HEK293T (cell line): ENCODE data around the gene GIPC2.

Experiments
- CTCF ChIA-PET: fragments of 350-600 bp; formaldehyde crosslinking; extraction: SDS; loops from one replicate; lab custom pipeline; 2021; ENCODE audit warnings: antibody characterized with exemption, inconsistent platforms; lab: Yijun Ruan, JAX
- POLR2A ChIA-PET: fragments of 350-600 bp; formaldehyde crosslinking; extraction: SDS; loops from one replicate; lab custom pipeline; 2020; ENCODE audit warnings: antibody characterized with exemption, inconsistent platforms; lab: Yijun Ruan, JAX
- DNase-seq: peaks from one replicate; pipeline ENCODE4 v3.0.0; 2012; ENCODE audit warnings: mixed read lengths; ENCODE audit errors: extremely low spot score
- ARNT ChIP-seq: fragments of 450-650 bp; IDR thresholded peaks from 2 replicates; pipeline ENCODE4 v1.6.1; 2017; ENCODE audit warnings: mild to moderate bottlenecking
- BHLHE40 ChIP-seq: fragments of 450-650 bp; IDR thresholded peaks from 2 replicates; pipeline ENCODE4 v1.6.1; 2016; ENCODE audit warnings: mild to moderate bottlenecking, moderate library complexity, borderline replicate concordance
- CTBP1 ChIP-seq: fragments of 450-650 bp; IDR thresholded peaks from 2 replicates; pipeline ENCODE4 v1.6.1; 2016; ENCODE audit warnings: borderline replicate concordance
- ELF4 ChIP-seq: fragments of 450-650 bp; IDR thresholded peaks from 2 replicates; pipeline ENCODE4 v1.6.1; 2017; ENCODE audit warnings: antibody characterized with exemption
- FOXA1 ChIP-seq: fragments of 450-650 bp; IDR thresholded peaks from 2 replicates; pipeline ENCODE4 v1.6.1; 2016; ENCODE audit warnings: mild to moderate bottlenecking
- FOXK2 ChIP-seq: fragments of 450-650 bp; IDR thresholded peaks from 2 replicates; pipeline ENCODE4 v1.6.1; 2016; ENCODE audit warnings: mild to moderate bottlenecking
- FOXM1 ChIP-seq: fragments of 450-650 bp; IDR thresholded peaks from 2 replicates; pipeline ENCODE4 v1.6.1; 2017; ENCODE audit warnings: mild to moderate bottlenecking, borderline replicate concordance
- HDGF ChIP-seq: fragments of 450-650 bp; IDR thresholded peaks from 2 replicates; pipeline ENCODE4 v1.6.1; 2017; ENCODE audit warnings: antibody characterized with exemption, borderline replicate concordance
- L3MBTL2 ChIP-seq: fragments of 450-650 bp; conservative IDR thresholded peaks from 2 replicates; pipeline ENCODE4 v1.6.1; 2016; ENCODE audit warnings: mild to moderate bottlenecking
- LEF1 ChIP-seq: fragments of 450-650 bp; IDR thresholded peaks from 2 replicates; pipeline ENCODE4 v1.6.1; 2017; ENCODE audit warnings: mild to moderate bottlenecking, borderline replicate concordance
- NFRKB ChIP-seq: fragments of 450-650 bp; IDR thresholded peaks from 2 replicates; pipeline ENCODE4 v1.6.1; 2016; ENCODE audit warnings: mild to moderate bottlenecking, moderate library complexity
- PKNOX1 ChIP-seq: fragments of 450-650 bp; IDR thresholded peaks from 2 replicates; pipeline ENCODE4 v1.6.1; 2016
- SP1 ChIP-seq: fragments of 450-650 bp; IDR thresholded peaks from 2 replicates; pipeline ENCODE4 v1.6.1; 2017
- SUZ12 ChIP-seq: fragments of 450-650 bp; IDR thresholded peaks from 2 replicates; pipeline ENCODE4 v1.6.1; 2016; ENCODE audit warnings: mild to moderate bottlenecking
- TARDBP ChIP-seq: fragments of 450-650 bp; IDR thresholded peaks from 2 replicates; pipeline ENCODE4 v1.6.1; 2016
- ZNF384 ChIP-seq: fragments of 450-650 bp; IDR thresholded peaks from 2 replicates; pipeline ENCODE4 v1.6.1; 2016

Gene GIPC2

DNA sequence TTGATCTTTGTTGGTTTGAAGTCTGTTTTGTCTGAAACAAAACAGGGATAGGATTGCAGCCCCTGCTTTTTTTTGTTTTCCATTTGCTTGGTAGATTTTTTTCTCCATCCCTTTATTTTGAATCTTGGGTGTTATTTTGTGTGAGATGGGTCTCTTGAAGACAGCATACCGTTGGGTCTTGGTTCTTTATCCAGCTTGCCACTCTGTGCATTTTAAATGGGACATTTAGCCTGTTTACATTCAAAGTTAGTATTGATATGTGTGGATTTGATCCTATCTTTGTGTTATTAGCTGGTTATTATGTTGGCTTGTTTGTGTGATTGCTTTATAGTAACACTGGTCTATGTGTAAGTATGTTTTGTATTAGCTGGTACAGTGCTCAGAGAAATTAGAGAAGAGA, 40.9 kb downstream of the GIPC2 start:
- no peak for TF ChIP-seq SUZ12
- TF ChIP-seq HDGF, result no peak
- TF ChIP-seq CTBP1, result no peak
- TF ChIP-seq NFRKB, result no peak
- no peak for TF ChIP-seq BHLHE40
- TF ChIP-seq FOXA1, result no peak
- TF ChIP-seq ZNF384, result no peak
- TF ChIP-seq SP1, result no peak
- TF ChIP-seq TARDBP, result no peak
- TF ChIP-seq FOXK2, result no peak
- no peak for TF ChIP-seq ELF4
- TF ChIP-seq PKNOX1, result no peak
- no peak for TF ChIP-seq L3MBTL2
- no peak for TF ChIP-seq FOXM1
- no peak for TF ChIP-seq LEF1
- CTCF ChIA-PET, result no interaction called here
- DNase-seq, result no peak
- POLR2A ChIA-PET, result no interaction called here

DNA sequence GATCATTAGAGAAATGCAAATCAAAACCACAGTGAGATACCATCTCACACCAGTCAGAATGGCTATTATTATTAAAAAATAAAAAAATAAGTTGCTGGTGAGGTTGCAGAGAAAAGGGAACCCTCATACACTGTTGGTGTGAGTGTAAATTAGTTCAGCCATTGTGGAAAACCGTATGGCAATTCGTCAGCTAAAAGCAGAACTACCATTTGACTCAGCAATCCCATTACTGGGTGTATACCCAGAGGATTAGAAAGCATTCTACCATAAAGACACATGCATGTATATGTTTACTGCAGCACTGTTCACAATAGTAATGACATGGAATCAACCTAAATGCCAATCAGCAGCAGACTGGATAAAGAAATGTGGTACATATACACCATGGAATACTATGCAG, 42.2 kb downstream of the GIPC2 start:
- TF ChIP-seq PKNOX1, result no peak
- no peak for TF ChIP-seq L3MBTL2
- no peak for TF ChIP-seq ARNT
- no peak for TF ChIP-seq HDGF
- TF ChIP-seq SP1, result no peak
- TF ChIP-seq SUZ12, result no peak
- TF ChIP-seq FOXK2, result no peak
- no peak for TF ChIP-seq TARDBP
- TF ChIP-seq FOXA1, result no peak
- TF ChIP-seq FOXM1, result no peak
- TF ChIP-seq CTBP1, result no peak
- no peak for TF ChIP-seq ELF4
- TF ChIP-seq LEF1, result no peak
- no peak for TF ChIP-seq ZNF384
- no peak for TF ChIP-seq BHLHE40
- TF ChIP-seq NFRKB, result no peak
- ChIA-PET CTCF (interaction anchor here (0.6 to 1.2 kb wide), 2 partner anchors 55 to 965 kb away, joined by 3 read pairs; no protein-coding TSS in a partner anchor), POLR2A (no interaction called here)
- DNase-seq, result no peak

DNA sequence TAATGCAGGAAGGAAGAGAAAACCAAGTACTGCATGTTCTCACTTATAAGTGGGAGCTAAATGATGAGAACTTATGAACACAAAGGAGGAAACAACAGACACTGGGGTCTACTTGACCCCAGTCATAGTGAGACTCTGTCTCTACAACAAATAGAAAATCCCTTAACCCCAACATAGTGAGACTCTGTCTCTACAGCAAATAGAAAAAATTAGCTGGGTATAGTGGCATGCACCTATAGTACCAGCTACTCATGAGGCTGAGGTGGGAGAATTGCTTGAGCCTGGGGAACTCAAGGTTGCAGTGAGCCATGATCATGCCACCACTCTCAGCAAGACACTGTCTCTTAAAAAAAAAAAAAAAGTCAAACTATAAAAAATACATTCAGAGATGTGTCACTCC, 42.7 kb downstream of the GIPC2 start:
- POLR2A ChIA-PET, result no interaction called here
- TF ChIP-seq FOXM1, result no peak
- TF ChIP-seq L3MBTL2, result no peak
- TF ChIP-seq ZNF384, result no peak
- TF ChIP-seq ARNT, result no peak
- no peak for TF ChIP-seq FOXA1
- no peak for TF ChIP-seq HDGF
- TF ChIP-seq SP1, result no peak
- TF ChIP-seq BHLHE40, result no peak
- no peak for TF ChIP-seq FOXK2
- TF ChIP-seq CTBP1, result no peak
- TF ChIP-seq NFRKB, result no peak
- no peak for TF ChIP-seq LEF1
- no peak for TF ChIP-seq SUZ12
- no peak for TF ChIP-seq ELF4
- no peak for TF ChIP-seq PKNOX1
- no peak for TF ChIP-seq TARDBP
- DNase-seq, result no peak
- CTCF ChIA-PET, result interaction anchor here (1.2 kb wide), 1 partner anchor 55 kb away, joined by 3 read pairs; no protein-coding TSS in a partner anchor

- ChIA-PET CTCF (no interaction called here), POLR2A (no interaction called here)
- TF ChIP-seq PKNOX1, result no peak
- no peak for TF ChIP-seq FOXK2
- TF ChIP-seq ELF4, result no peak
- TF ChIP-seq SUZ12, result no peak
- TF ChIP-seq FOXA1, result no peak
- no peak for TF ChIP-seq NFRKB
- TF ChIP-seq LEF1, result no peak
- TF ChIP-seq HDGF, result no peak
- no peak for TF ChIP-seq BHLHE40
- no peak for TF ChIP-seq ARNT
- TF ChIP-seq TARDBP, result no peak
- TF ChIP-seq FOXM1, result no peak
- TF ChIP-seq ZNF384, result no peak
- no peak for TF ChIP-seq L3MBTL2
- TF ChIP-seq CTBP1, result no peak
- TF ChIP-seq SP1, result no peak
- DNase-seq, result no peak
These were observed 43.2 kb downstream of the GIPC2 start for GRCh38 chr1:78089010-78089409.

GRCh38 chr1:78090472-78091133, 44.8 kb downstream of the GIPC2 start:
- ChIA-PET POLR2A (no interaction called here), CTCF (no interaction called here)
- TF ChIP-seq SP1 (no peak), FOXA1 (no peak), L3MBTL2 (no peak), ELF4 (no peak), BHLHE40 (no peak), CTBP1 (no peak), HDGF (no peak), TARDBP (no peak), NFRKB (no peak), ZNF384 (no peak), FOXM1 (no peak), SUZ12 (no peak)
- no peak for DNase-seq
